H7 (cell line): ENCODE measurements around the gene ACOT12. TPM values are rescaled to one million over a fixed set of nuclear protein-coding genes. Genes with fewer than 3 reads are reported as not detected.
"Not testable (repeated sequence)": the region's sequence is repeated elsewhere in the genome, so short reads cannot be mapped to it uniquely, and the experiment has no call there.

Source experiments
- DNase-seq: peaks from one replicate; pipeline ENCODE4 v3.0.0; 2012
- H3K27me3 ChIP-seq: 2 replicates; pipeline ENCODE4 v1.6.0; 2011; ENCODE audit warnings: mild to moderate bottlenecking, low read length; ENCODE audit not compliant: control insufficient read depth, insufficient read depth
- H3K36me3 ChIP-seq: replicated peaks from 2 replicates; pipeline ENCODE4 v1.5.1; 2011; ENCODE audit warnings: low read length; ENCODE audit not compliant: control insufficient read depth, insufficient read depth
- H3K4me3 ChIP-seq: 2 replicates; pipeline ENCODE4 v1.5.1; 2011; ENCODE audit warnings: low read depth, mild to moderate bottlenecking, control low read depth, low read length, moderate library complexity; ENCODE audit not compliant: insufficient read depth
- total RNA-seq: library from RNA; depleted of rRNA; stranded (reverse); fragments of >200 nt; shearing (Covaris generic); gene quantifications from 2 replicates; pipeline ENCODE4 v1.2.3, GENCODE V29; 2014

Gene ACOT12
- total RNA-seq, 1 experiment from 2014 or later: not detected

- no peak for DNase-seq
- no peaks in the 10 kb centered on the region for H3K36me3 ChIP-seq
- H3K4me3 ChIP-seq: no peak overlapping the region
- no peaks in the 10 kb centered on the region for H3K27me3 ChIP-seq
Measured at GRCh38 chr5:81409361-81409760, 15.4 kb upstream of the ACOT12 start.

DNA sequence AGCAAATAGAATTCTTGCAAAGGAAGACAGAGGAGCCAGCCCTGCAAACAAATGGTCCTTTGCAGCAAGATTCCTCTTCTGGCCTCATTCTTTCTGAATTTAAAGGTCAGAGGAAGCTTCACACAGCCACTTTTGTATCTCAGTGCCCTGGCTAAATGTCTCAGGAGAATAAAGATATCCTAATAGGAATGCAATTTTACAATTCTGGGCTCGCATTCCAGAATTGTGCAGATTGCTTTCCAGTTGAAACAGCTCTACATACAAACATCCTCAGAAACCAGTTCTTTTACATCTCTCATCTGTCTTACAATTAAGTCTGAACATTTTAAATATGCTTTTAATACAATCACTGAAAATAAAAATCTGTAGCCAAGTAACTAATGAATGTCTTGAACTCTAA, 14.6 kb upstream of the ACOT12 start:
- H3K4me3 ChIP-seq: no peak overlapping the region
- no peak for DNase-seq
- no peaks in the 10 kb centered on the region for H3K36me3 ChIP-seq
- no peaks in the 10 kb centered on the region for H3K27me3 ChIP-seq

- H3K4me3 ChIP-seq, H3K36me3 ChIP-seq, H3K27me3 ChIP-seq, DNase-seq: not testable (repeated sequence)
Measured at GRCh38 chr5:81407811-81408210, 13.9 kb upstream of the ACOT12 start.

DNA sequence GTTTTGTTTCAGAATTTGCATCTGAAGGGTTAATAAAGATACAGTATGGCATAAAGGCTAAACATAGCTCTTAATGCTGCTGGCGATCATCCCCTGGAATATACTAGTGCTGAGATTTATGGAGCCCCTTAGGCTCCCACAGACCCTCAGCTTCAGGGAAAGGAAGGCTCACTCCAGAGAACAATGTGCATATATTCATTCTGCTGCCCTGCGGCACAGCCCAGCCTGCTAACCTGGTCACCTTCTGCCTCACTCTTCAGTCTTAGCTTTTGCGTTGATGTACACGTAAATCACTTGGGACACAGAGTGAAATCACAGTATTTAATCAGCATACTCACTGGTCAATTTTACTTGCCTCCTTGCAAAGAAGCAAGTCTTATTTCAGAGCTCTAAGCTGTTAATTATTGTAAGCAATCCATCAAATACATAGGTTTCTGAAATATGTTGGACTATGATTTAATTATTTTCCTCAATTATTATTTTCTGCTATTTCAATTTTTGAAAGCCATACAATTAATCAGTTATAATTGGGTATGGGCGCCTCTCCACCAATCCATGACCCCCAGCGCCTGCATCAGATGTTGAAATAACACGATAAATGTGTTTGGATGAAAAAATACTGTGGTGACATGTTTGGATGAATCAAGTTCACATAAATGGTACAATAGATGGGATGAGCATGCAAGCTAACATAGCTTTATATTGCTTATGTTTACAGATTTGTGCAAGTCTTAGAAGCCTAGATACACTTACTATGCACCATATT, 11.4 kb upstream of the ACOT12 start:
- no peak for DNase-seq
- Histone ChIP-seq H3K4me3 (no peak overlapping the region), H3K36me3 (no peaks in the 10 kb centered on the region), H3K27me3 (no peaks in the 10 kb centered on the region)

- no peak for DNase-seq
- Histone ChIP-seq H3K27me3 (no peaks in the 10 kb centered on the region), H3K4me3 (no peak overlapping the region), H3K36me3 (no peaks in the 10 kb centered on the region)
Measured at GRCh38 chr5:81402192-81402930, 8.4 kb upstream of the ACOT12 start.

DNA sequence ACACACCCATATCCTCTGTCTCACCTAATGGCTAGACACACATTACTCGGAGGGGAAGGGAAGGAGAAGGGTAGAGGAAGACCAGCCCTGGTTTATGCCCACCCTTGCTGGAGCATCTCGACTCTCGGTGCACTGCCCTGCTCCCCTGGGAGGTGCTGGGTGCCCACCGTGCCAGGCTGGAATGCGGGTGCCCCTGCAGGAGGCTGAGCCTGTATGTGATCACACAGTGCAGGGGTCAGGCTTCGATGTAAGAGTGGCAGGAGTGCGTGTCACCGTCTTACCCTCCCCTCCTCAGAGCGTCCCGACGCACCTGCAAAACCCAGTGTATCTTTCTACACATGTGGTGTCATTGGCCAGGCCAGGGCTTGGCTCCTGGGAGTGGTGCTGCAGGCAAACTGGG, 7.3 kb upstream of the ACOT12 start:
- Histone ChIP-seq H3K36me3 (no peaks in the 10 kb centered on the region), H3K4me3 (no peak overlapping the region), H3K27me3 (no peaks in the 10 kb centered on the region)
- no peak for DNase-seq

DNA sequence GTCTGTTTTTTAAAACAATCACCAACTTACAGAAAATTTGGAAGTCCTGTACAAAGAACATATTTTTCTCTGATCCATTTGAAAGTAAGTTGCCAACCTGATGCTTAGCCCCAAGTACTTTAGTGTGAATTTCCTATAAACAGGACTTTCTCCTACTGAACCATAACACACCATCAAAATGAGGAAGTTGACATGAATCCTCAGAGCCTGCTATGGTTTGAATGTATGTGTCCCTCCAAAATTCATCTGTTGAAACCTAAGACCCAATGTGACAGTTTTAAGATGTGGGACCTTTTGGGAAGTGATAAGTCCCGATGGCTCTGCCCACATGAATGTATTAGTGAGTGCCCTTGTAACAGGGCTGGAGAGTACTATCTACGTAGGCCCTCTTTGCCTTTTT, 6.4 kb upstream of the ACOT12 start:
- H3K36me3 ChIP-seq: no peaks in the 10 kb centered on the region
- H3K27me3 ChIP-seq: no peaks in the 10 kb centered on the region
- no peak overlapping the region for H3K4me3 ChIP-seq
- DNase-seq: no peak

DNA sequence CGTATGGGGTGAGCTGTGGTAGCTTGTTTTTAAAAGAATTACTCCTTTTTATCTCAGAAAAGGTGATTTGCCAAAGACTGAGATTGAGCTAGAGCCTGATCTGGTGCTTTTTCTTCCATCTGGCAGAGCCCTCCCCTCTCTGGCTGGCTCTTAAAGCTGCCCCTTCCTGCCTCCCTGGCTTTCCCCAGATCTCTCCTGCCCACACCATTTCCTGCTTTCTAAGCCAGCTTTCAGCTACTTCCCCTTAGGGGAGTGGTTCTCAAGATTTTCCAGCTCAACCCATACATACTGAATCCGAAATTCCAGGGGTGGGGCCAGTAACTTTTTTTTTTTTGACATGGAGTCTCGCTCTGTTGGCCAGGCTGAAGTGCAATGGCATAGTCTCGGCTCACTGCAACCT, 4.8 kb upstream of the ACOT12 start:
- no peak for DNase-seq
- Histone ChIP-seq H3K4me3 (no peak overlapping the region), H3K36me3 (no peaks in the 10 kb centered on the region), H3K27me3 (peaks cover 6% of the 10 kb centered on the region)

GRCh38 chr5:81397176-81397575, 3.2 kb upstream of the ACOT12 start:
- no peak overlapping the region for H3K4me3 ChIP-seq
- DNase-seq: no peak
- no peaks in the 10 kb centered on the region for H3K36me3 ChIP-seq
- peaks cover 15% of the 10 kb centered on the region for H3K27me3 ChIP-seq

DNA sequence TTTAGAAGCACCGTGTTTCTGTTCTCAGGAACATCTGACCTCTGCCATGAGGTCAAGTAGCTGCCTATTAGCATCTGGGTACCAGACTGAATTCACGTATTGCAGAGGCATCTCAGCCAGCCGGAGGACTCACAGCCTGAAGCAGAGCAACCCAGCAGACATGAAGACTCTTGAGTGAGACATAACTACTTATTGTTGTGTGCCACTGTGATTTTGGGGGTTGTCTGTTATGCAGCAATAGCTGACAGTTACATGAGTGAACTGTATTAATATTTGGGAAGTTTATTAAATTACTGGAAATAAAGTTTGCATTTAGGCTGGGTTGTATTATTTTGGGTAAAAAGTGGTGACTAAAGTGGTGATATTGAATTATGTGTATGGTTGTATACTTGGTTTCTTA, 1.3 kb upstream of the ACOT12 start:
- no peak overlapping the region for H3K4me3 ChIP-seq
- no peak for DNase-seq
- H3K36me3 ChIP-seq: no peaks in the 10 kb centered on the region
- H3K27me3 ChIP-seq: peaks cover 15% of the 10 kb centered on the region

- peak overlapping the region; percentile 57 for H3K4me3 ChIP-seq
- H3K27me3 ChIP-seq: peaks cover 15% of the 10 kb centered on the region
- DNase-seq: no peak
- no peaks in the 10 kb centered on the region for H3K36me3 ChIP-seq
Measured at GRCh38 chr5:81393430-81393782, 528 bp downstream of the ACOT12 start.

GRCh38 chr5:81389025-81389424, 4.9 kb downstream of the ACOT12 start:
- Histone ChIP-seq H3K27me3 (peaks cover 11% of the 10 kb centered on the region), H3K36me3 (no peaks in the 10 kb centered on the region), H3K4me3 (no peak overlapping the region)
- no peak for DNase-seq

DNA sequence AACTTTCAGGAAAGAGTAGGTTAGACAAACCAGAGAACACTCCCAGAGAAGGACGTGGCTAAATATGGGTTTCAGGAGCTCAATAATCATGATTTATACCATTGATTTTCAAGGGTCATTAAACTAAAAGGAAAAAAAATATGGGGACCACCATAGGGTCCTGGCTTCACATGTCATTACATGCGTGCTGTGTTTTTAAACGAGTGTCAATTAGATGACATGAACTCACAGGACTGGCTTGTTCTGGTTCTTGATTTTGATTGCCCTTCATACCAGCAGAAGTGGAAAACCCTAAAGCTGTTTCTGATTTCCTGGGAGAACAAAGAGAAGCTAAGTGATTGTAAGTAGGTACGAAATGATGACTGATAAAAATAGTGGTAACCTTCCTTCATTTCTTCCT, 5.8 kb downstream of the ACOT12 start:
- H3K36me3 ChIP-seq: no peaks in the 10 kb centered on the region
- H3K27me3 ChIP-seq: peaks cover 3% of the 10 kb centered on the region
- DNase-seq: no peak
- H3K4me3 ChIP-seq: no peak overlapping the region

GRCh38 chr5:81383867-81384266, 10.1 kb downstream of the ACOT12 start:
- H3K36me3 ChIP-seq: no peaks in the 10 kb centered on the region
- DNase-seq: no peak
- no peak overlapping the region for H3K4me3 ChIP-seq
- H3K27me3 ChIP-seq: no peaks in the 10 kb centered on the region

DNA sequence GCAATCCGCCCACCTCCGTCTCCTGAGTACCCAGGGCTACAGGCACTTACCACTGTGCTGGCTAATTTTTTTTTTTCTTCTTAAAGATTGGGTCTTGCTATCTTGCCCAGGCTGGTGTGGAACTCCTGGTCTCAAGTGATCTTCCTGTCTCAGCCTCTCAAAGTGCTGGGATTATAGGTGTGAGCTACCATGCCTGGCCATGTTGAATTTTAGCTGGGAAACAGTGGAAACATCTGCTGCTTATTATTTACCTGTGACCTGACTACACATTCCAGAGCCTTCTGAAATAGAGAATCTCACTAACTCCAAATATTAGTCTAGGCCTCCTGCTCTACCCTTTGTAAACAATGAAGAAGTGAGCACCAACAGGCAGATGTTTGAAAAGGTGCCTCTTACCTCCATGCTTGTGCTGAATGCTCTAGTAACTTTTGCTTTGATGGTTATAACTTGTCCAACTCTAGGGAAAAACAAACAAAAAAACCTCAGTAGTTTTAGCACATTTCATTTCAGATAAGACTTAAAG, 22.5 kb downstream of the ACOT12 start:
- DNase-seq: no peak
- H3K4me3 ChIP-seq: no peak overlapping the region
- H3K36me3 ChIP-seq: no peaks in the 10 kb centered on the region
- H3K27me3 ChIP-seq: no peaks in the 10 kb centered on the region
